GM12878 (cell line): ENCODE results near the gene ADAMTS18. TPM values are rescaled to one million over a fixed set of nuclear protein-coding genes. Genes with fewer than 3 reads are reported as not detected.

Source experiments
- ATAC-seq: fragments of 200-7000 bp; cut with Tn5 transposase; 3 replicates; pipeline ENCODE4 v1.9.1; 2020; ENCODE audit warnings: mild to moderate bottlenecking, moderate library complexity
- BruUV-seq: library from RNA; stranded (reverse); fragments of 400-500 nt; replicated peaks from 2 replicates; lab custom pipeline; 2021; lab: Mats Ljungman, UMichigan
- CTCF ChIA-PET: fragments of 300-600 bp; sonication (Branson Sonifier 250); formaldehyde crosslinking; extraction: SDS; loops from one replicate; lab custom pipeline; 2021; ENCODE audit warnings: inconsistent platforms; lab: Yijun Ruan, JAX
- POLR2A ChIA-PET: fragments of 350-600 bp; formaldehyde crosslinking; extraction: SDS; loops from one replicate; lab custom pipeline; 2021; ENCODE audit warnings: inconsistent platforms; lab: Charles Lee
- RAD21 ChIA-PET: fragments of 300-600 bp; sonication (Branson Sonifier 250); formaldehyde crosslinking; loops from one replicate; lab custom pipeline; 2023; ENCODE audit warnings: antibody characterized with exemption; ENCODE audit not compliant: unreplicated experiment; lab: Charles Lee
- SMC1A ChIA-PET: fragments of 300-600 bp; sonication (Branson Sonifier 250); formaldehyde crosslinking; loops from one replicate; lab custom pipeline; 2023; ENCODE audit not compliant: unreplicated experiment, uncharacterized antibody; lab: Charles Lee
- DNase-seq: peaks from one replicate; pipeline ENCODE4 v3.0.0-alpha.2; 2011; ENCODE audit warnings: low read depth, low spot score
- FAIRE-seq: peaks from 3 replicates; lab custom pipeline; 2011; peaks lifted over from hg19 to GRCh38; lab: Jason Lieb, UNC
- H2AFZ ChIP-seq: 2 replicates; pipeline ENCODE4 v1.6.0; 2011; ENCODE audit warnings: low read depth, low read length, control low read depth; ENCODE audit not compliant: control insufficient read depth
- H3K27ac ChIP-seq: 2 replicates; pipeline ENCODE4 v1.5.1; 2011; ENCODE audit warnings: control low read depth; ENCODE audit not compliant: control insufficient read depth, insufficient read depth
- H3K27me3 ChIP-seq, 2 experiments: replicated peaks in 1 of 2; 2 replicates each; pipeline versions ENCODE4 v1.6.0 to v1.6.1; 2011; ENCODE audit warnings: low read length in 1 of 2; ENCODE audit not compliant: control insufficient read depth in 2 of 2, insufficient read depth in 2 of 2
- H3K36me3 ChIP-seq, 2 experiments: 2 replicates each; pipeline ENCODE4 v1.5.1; 2011; ENCODE audit warnings: low read length in 1 of 2; ENCODE audit not compliant: control insufficient read depth in 2 of 2, insufficient read depth in 2 of 2
- H3K4me1 ChIP-seq: 2 replicates; pipeline ENCODE4 v1.6.1; 2011; ENCODE audit warnings: mild to moderate bottlenecking, low read length, moderate library complexity, mixed read lengths; ENCODE audit not compliant: control insufficient read depth, insufficient read depth
- H3K4me2 ChIP-seq: 2 replicates; pipeline ENCODE4 v1.6.0; 2011; ENCODE audit warnings: control low read depth; ENCODE audit not compliant: control insufficient read depth, insufficient read depth
- H3K4me3 ChIP-seq: fragments of 200-600 bp; sonication (generic); 2 replicates; pipeline ENCODE4 v1.5.1; 2016
- H3K79me2 ChIP-seq: 2 replicates; pipeline ENCODE4 v1.6.0; 2011; ENCODE audit warnings: low read length; ENCODE audit not compliant: control insufficient read depth, insufficient read depth
- H3K9ac ChIP-seq: 2 replicates; pipeline ENCODE4 v1.8.0; 2011; ENCODE audit warnings: low read length, control low read depth, mixed read lengths; ENCODE audit not compliant: control insufficient read depth, insufficient read depth
- H3K9me3 ChIP-seq: replicated peaks from 3 replicates; pipeline ENCODE4 v1.5.1; 2011; ENCODE audit warnings: mild to moderate bottlenecking, low read length; ENCODE audit not compliant: control insufficient read depth, insufficient read depth
- H4K20me1 ChIP-seq: 2 replicates; pipeline ENCODE4 v1.6.0; 2011; ENCODE audit not compliant: control insufficient read depth, insufficient read depth
- ATF7 ChIP-seq: fragments of 450-650 bp; IDR thresholded peaks from 2 replicates; pipeline ENCODE4 v1.6.1; 2016; ENCODE audit warnings: low read depth, mild to moderate bottlenecking
- CBFB ChIP-seq: IDR thresholded peaks from 2 replicates; pipeline ENCODE4 v1.6.1; 2016; ENCODE audit warnings: antibody characterized with exemption, low read depth
- CHD4 ChIP-seq: fragments of 200-600 bp; sonication (generic); IDR thresholded peaks from 2 replicates; pipeline ENCODE4 v1.6.1; 2016; ENCODE audit warnings: mild to moderate bottlenecking
- LARP7 ChIP-seq: fragments of 450-650 bp; IDR thresholded peaks from 2 replicates; pipeline ENCODE4 v1.6.1; 2017; ENCODE audit warnings: mild to moderate bottlenecking
- MEF2B ChIP-seq: fragments of 450-650 bp; IDR thresholded peaks from 2 replicates; pipeline ENCODE4 v1.6.1; 2018; ENCODE audit warnings: mild to moderate bottlenecking, moderate library complexity; ENCODE audit not compliant: partially characterized antibody, poor library complexity, severe bottlenecking
- NBN ChIP-seq: fragments of 450-650 bp; IDR thresholded peaks from 2 replicates; pipeline ENCODE4 v1.6.1; 2016
- NFXL1 ChIP-seq: fragments of 450-650 bp; IDR thresholded peaks from 2 replicates; pipeline ENCODE4 v1.6.1; 2017; ENCODE audit warnings: antibody characterized with exemption, mild to moderate bottlenecking, borderline replicate concordance
- NR2C2 ChIP-seq: IDR thresholded peaks from 2 replicates; pipeline ENCODE4 v1.6.1; 2011; ENCODE audit warnings: borderline replicate concordance, low read depth; ENCODE audit not compliant: control insufficient read depth, insufficient read length
- POLR2AphosphoS5 ChIP-seq: IDR thresholded peaks from 2 replicates; pipeline ENCODE4 v1.6.1; 2011; ENCODE audit warnings: mild to moderate bottlenecking, low read length, inconsistent platforms
- RAD51 ChIP-seq: fragments of 450-650 bp; IDR thresholded peaks from 2 replicates; pipeline ENCODE4 v1.6.1; 2016; ENCODE audit warnings: moderate library complexity, mild to moderate bottlenecking, inconsistent platforms
- RFX5 ChIP-seq: IDR thresholded peaks from 2 replicates; pipeline ENCODE4 v1.6.1; 2011; ENCODE audit warnings: low read depth, low read length, improper control_type of control experiment
- SIX5 ChIP-seq: IDR thresholded peaks from 2 replicates; pipeline ENCODE4 v1.6.1; 2011; ENCODE audit warnings: mild to moderate bottlenecking, low read depth, low read length, moderate library complexity; ENCODE audit not compliant: severe bottlenecking
- SP1 ChIP-seq: IDR thresholded peaks from one replicate; pipeline ENCODE4 v1.6.1; 2011; ENCODE audit warnings: low read depth, low read length
- SPI1 ChIP-seq: IDR thresholded peaks from 2 replicates; pipeline ENCODE4 v1.6.1; 2011; ENCODE audit warnings: low read depth, mild to moderate bottlenecking, low read length, moderate library complexity, borderline replicate concordance; ENCODE audit not compliant: insufficient read depth
- SREBF2 ChIP-seq: IDR thresholded peaks from 2 replicates; pipeline ENCODE4 v1.6.1; 2012; ENCODE audit warnings: mild to moderate bottlenecking, low read length
- USF1 ChIP-seq: IDR thresholded peaks from 2 replicates; pipeline ENCODE4 v1.6.1; 2011; ENCODE audit warnings: borderline replicate concordance, low read depth, mild to moderate bottlenecking, moderate library complexity, mixed read lengths, low read length; ENCODE audit not compliant: insufficient read depth; ENCODE audit errors: extremely low read length
- ZBED1 ChIP-seq: IDR thresholded peaks from 2 replicates; pipeline ENCODE4 v1.6.1; 2016; ENCODE audit warnings: borderline replicate concordance
- ZNF622 ChIP-seq: fragments of 450-650 bp; IDR thresholded peaks from 2 replicates; pipeline ENCODE4 v1.6.1; 2017; ENCODE audit warnings: mild to moderate bottlenecking, inconsistent platforms
- ZZZ3 ChIP-seq: IDR thresholded peaks from 2 replicates; pipeline ENCODE4 v1.6.1; 2011; ENCODE audit warnings: low read depth; ENCODE audit not compliant: control insufficient read depth, insufficient read length
- WGBS: methylation state at CpG from one replicate; pipeline ENCODE4 v1.1.6; 2016; ENCODE audit warnings: low lambda C conversion rate; ENCODE audit not compliant: insufficient replicate concordance, insufficient coverage; ENCODE audit errors: missing lambda C conversion rate; 5-methylcytosine and 5-hydroxymethylcytosine counted together
- in situ Hi-C: fragments of 300-500 bp; cut with MboI; formaldehyde crosslinking; loops from 9 replicates; pipeline ENCODE4 v1.14.3; 2018; ENCODE audit warnings: mixed read lengths
- intact Hi-C: fragments of 100-400 bp; cut with micrococcal nuclease; formaldehyde crosslinking; loops from one replicate; pipeline ENCODE4 v1.14.2; 2022; ENCODE audit not compliant: unreplicated experiment
- polyA plus RNA-seq, 11 experiments: library from polyadenylated mRNA; depleted of rRNA in 4 of 11; unstranded in 6 of 11; stranded (reverse) in 5 of 11; fragments of >200 nt; fragmentation: Nextera tagmentation in 4 of 11; fragmentation: Illumina TruSeq in 1 of 11; extraction: Ambion mirVana in 4 of 11; extraction: Trizol in 1 of 11; gene quantifications; 1 replicate in 1 of 11; 2 replicates in 10 of 11; pipeline versions ENCODE4 v1.2.1 to v1.2.3, GENCODE V29; 2011 to 2016; ENCODE audit warnings: inconsistent platforms in 2 of 11, missing spikeins in 2 of 11, low read depth in 1 of 11
- total RNA-seq, 4 experiments: library from RNA; depleted of rRNA in 3 of 4; stranded (reverse); fragments of >200 nt in 3 of 4; fragmentation: Illumina TruSeq in 1 of 4; extraction: Trizol in 1 of 4; gene quantifications; 2 replicates each; pipeline versions ENCODE4 v1.2.1 to v1.2.3, GENCODE V29; 2013 to 2021

Gene ADAMTS18
- total and polyA plus RNA-seq, 10 of the 15 experiments (the other 5 are each of a cell fraction or from before 2014, with no cell fraction given), result not detected

DNA sequence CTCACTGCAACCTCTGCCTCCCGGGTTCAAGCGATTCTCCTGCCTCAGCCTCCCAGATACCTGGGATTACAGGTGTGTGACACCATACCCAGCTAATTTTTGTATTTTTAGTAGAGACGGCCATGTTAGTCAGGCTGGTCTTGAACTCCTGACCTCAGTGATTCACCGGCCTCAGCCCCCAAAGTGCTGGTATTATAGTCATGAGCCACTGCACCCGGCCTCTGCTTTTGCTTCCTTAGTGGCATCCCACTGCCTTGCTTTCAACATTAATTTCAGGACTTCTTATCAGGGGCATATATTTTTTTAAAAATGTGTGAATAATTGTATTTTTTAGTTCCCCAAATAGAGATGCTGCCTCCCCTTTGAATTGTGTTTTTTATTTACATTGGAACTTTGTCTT lies 136.8 kb downstream of the ADAMTS18 start:
- Histone ChIP-seq H3K27ac (no peak overlapping the region), H3K36me3 (no peaks in the 10 kb centered on the region), H3K9ac (no peak overlapping the region), H2AFZ (no peak overlapping the region), H4K20me1 (no peaks in the 10 kb centered on the region)
- intact Hi-C loops, result no loop called here
- ChIA-PET CTCF (interaction anchor here (1.9 kb wide), 1 partner anchor 11 kb away, joined by 6 read pairs; no protein-coding TSS in a partner anchor), SMC1A (no interaction called here)
- DNase-seq (no peak), ATAC-seq (no peak)
- TF ChIP-seq RAD51 (no peak), USF1 (no peak), NR2C2 (no peak), NFXL1 (no peak), SP1 (no peak), ZZZ3 (no peak), ZBED1 (no peak), ATF7 (no peak), POLR2AphosphoS5 (no peak), NBN (no peak), RFX5 (no peak), SIX5 (no peak), CHD4 (no peak), MEF2B (no peak), SPI1 (no peak), SREBF2 (no peak), CBFB (no peak), ZNF622 (no peak), LARP7 (no peak)
- TF ChIP-seq, all 136 proteins: peak for 0
- ChIA-PET RAD21 (no interaction called here), POLR2A (no interaction called here)
- Histone ChIP-seq H3K79me2 (no peaks in the 10 kb centered on the region), H3K4me3 (no peak overlapping the region), H3K27me3 (no peaks in the 10 kb centered on the region), H3K4me1 (no peaks in the 10 kb centered on the region; the same call in 1 of the 2 replicates), H3K9me3 (no peaks in the 10 kb centered on the region), H3K4me2 (no peak overlapping the region)
- BruUV-seq, result no TSS peak
- FAIRE-seq, result no peak
- in situ Hi-C loops, result no loop called here
- WGBS, result 42% methylated on average over 3 of the region's 5 CpGs
